Esophagus squamous epithelium (tissue), 5 donors: ENCODE results near the gene ELOVL7. TPM values are rescaled to one million over a fixed set of nuclear protein-coding genes. Genes with fewer than 3 reads are reported as not detected.

Source experiments
- DNase-seq: peaks from one replicate; lab custom pipeline; 2025; lab: John Stamatoyannopoulos, UW
- H3K27ac ChIP-seq, 4 donors: fragments of 200-600 bp; sonication (generic); one replicate each; pipeline ENCODE4 v1.5.1; 2016 to 2019; ENCODE audit warnings: mild to moderate bottlenecking in 1 of 4
- H3K27me3 ChIP-seq, 4 donors: fragments of 200-600 bp; sonication (generic); 1 replicate in 3 of 4; 2 replicates in 1 of 4; pipeline versions ENCODE4 v1.5.1 to v1.6.0; 2017 to 2021; ENCODE audit warnings: antibody characterized with exemption in 1 of 4
- H3K36me3 ChIP-seq, 3 donors: fragments of 200-600 bp; sonication (generic); one replicate each; pipeline ENCODE4 v1.5.1; 2016 to 2019
- H3K4me1 ChIP-seq, 3 donors: fragments of 200-600 bp; sonication (generic); one replicate each; pipeline ENCODE4 v1.5.1; 2017 to 2019
- H3K4me3 ChIP-seq, 4 donors: fragments of 200-600 bp; sonication (generic); 1 replicate in 3 of 4; 2 replicates in 1 of 4; pipeline ENCODE4 v1.5.1; 2016 to 2019; ENCODE audit warnings: mild to moderate bottlenecking in 2 of 4, moderate library complexity in 1 of 4
- H3K9me3 ChIP-seq, 3 donors: fragments of 200-600 bp; sonication (generic); one replicate each; pipeline ENCODE4 v1.5.1; 2016 to 2019
- CTCF ChIP-seq, 6 experiments: fragments of 450-650 bp in 4 of 6; fragments of 200-600 bp in 2 of 6; sonication (generic) in 2 of 6; IDR thresholded peaks; one replicate each; pipeline ENCODE4 v1.5.1; 2016 to 2019; ENCODE audit warnings: antibody characterized with exemption in 6 of 6, mild to moderate bottlenecking in 4 of 6, moderate library complexity in 4 of 6
- POLR2A ChIP-seq, 4 donors: fragments of 450-650 bp; IDR thresholded peaks; one replicate each; pipeline ENCODE4 v1.6.1; 2017; ENCODE audit warnings: antibody characterized with exemption in 4 of 4, mild to moderate bottlenecking in 4 of 4, moderate library complexity in 3 of 4
- WGBS, 2 donors: methylation state at CpG; one replicate each; pipeline ENCODE4 v1.1.5; 2018; 5-methylcytosine and 5-hydroxymethylcytosine counted together
- intact Hi-C: fragments of 100-400 bp; cut with DNase I; formaldehyde crosslinking; loops from one replicate; pipeline ENCODE4 v1.15.0; 2022
- total RNA-seq, 4 donors: library from RNA; depleted of rRNA; stranded (reverse); fragments of >200 nt; gene quantifications; one replicate each; pipeline ENCODE4 v1.1.0, GENCODE V29; 2016
- donor health status: DM: yes; HTN: yes; CAD: no.

ELOVL7 gene
- total RNA-seq, 4 donors from 2014 or later = 4.0 to 9.8 (median 8.1) TPM

GRCh38 chr5:60794691-60795090, 49.4 kb downstream of the ELOVL7 start:
- no peaks in the 10 kb centered on the region for H3K27me3 ChIP-seq
- H3K4me3 ChIP-seq = no peak overlapping the region
- no peak for DNase-seq
- no peak overlapping the region for H3K27ac ChIP-seq
- 87 to 94% methylated on average over 2 of the region's 2 CpGs for WGBS, 2 donors
- no peaks in the 10 kb centered on the region for H3K4me1 ChIP-seq
- no peak for TF ChIP-seq POLR2A (IDR thresholded peaks at IDR 0.05)
- no peak for TF ChIP-seq CTCF (IDR thresholded peaks at IDR 0.05)
- no peaks in the 10 kb centered on the region for H3K9me3 ChIP-seq
- no peaks in the 10 kb centered on the region for H3K36me3 ChIP-seq
- intact Hi-C loops = no loop called here

GRCh38 chr5:60792438-60792837, 51.6 kb downstream of the ELOVL7 start:
- 72 to 83% methylated on average over 2 of the region's 2 CpGs for WGBS, 2 donors
- TF ChIP-seq POLR2A (IDR thresholded peaks at IDR 0.05) (no peak), CTCF (IDR thresholded peaks at IDR 0.05) (no peak)
- H3K4me3 ChIP-seq = no peak overlapping the region
- no peak overlapping the region for H3K27ac ChIP-seq
- intact Hi-C loops = no loop called here
- H3K4me1 ChIP-seq = no peaks in the 10 kb centered on the region
- no peaks in the 10 kb centered on the region for H3K9me3 ChIP-seq
- no peaks in the 10 kb centered on the region for H3K36me3 ChIP-seq
- DNase-seq = no peak
- no peaks in the 10 kb centered on the region for H3K27me3 ChIP-seq

- Histone ChIP-seq H3K9me3 (no peaks in the 10 kb centered on the region), H3K27me3 (no peaks in the 10 kb centered on the region), H3K27ac (no peak overlapping the region), H3K36me3 (no peaks in the 10 kb centered on the region), H3K4me3 (no peak overlapping the region), H3K4me1 (no peaks in the 10 kb centered on the region)
- DNase-seq = no peak
- intact Hi-C loops = no loop called here
- 81 to 85% methylated on average over 3 of the region's 3 CpGs for WGBS, 2 donors
- no peak for TF ChIP-seq POLR2A (IDR thresholded peaks at IDR 0.05)
- no peak for TF ChIP-seq CTCF (IDR thresholded peaks at IDR 0.05)
Observed at GRCh38 chr5:60789551-60789950, 54.5 kb downstream of the ELOVL7 start.

GRCh38 chr5:60788863-60789513, 55.1 kb downstream of the ELOVL7 start:
- TF ChIP-seq POLR2A (IDR thresholded peaks at IDR 0.05) (no peak), CTCF (IDR thresholded peaks at IDR 0.05) (no peak)
- WGBS, 2 donors = 78 to 84% methylated on average over 3 of the region's 3 CpGs
- Histone ChIP-seq H3K27me3 (no peaks in the 10 kb centered on the region), H3K9me3 (no peaks in the 10 kb centered on the region), H3K27ac (no peak overlapping the region), H3K4me3 (no peak overlapping the region), H3K4me1 (no peaks in the 10 kb centered on the region), H3K36me3 (no peaks in the 10 kb centered on the region)
- no peak for DNase-seq
- intact Hi-C loops = no loop called here

- no peaks in the 10 kb centered on the region for H3K27me3 ChIP-seq
- intact Hi-C loops = no loop called here
- no peaks in the 10 kb centered on the region for H3K4me1 ChIP-seq
- no peak for DNase-seq
- TF ChIP-seq CTCF (IDR thresholded peaks at IDR 0.05) = no peak
- no peak for TF ChIP-seq POLR2A (IDR thresholded peaks at IDR 0.05)
- H3K36me3 ChIP-seq = no peaks in the 10 kb centered on the region
- WGBS, 2 donors = 83 to 86% methylated on average over 2 of the region's 2 CpGs
- no peak overlapping the region for H3K27ac ChIP-seq
- H3K9me3 ChIP-seq = no peaks in the 10 kb centered on the region
- no peak overlapping the region for H3K4me3 ChIP-seq
Observed at GRCh38 chr5:60779466-60779865, 64.6 kb downstream of the ELOVL7 start.
